COLO829 (cell line): Measurements from ENCODE around the gene CCDC74A.
A peak's percentile ranks its signal among the peaks of the same experiment; 100 is the strongest.
"Not testable (repeated sequence)": the region's sequence is repeated elsewhere in the genome, so short reads cannot be mapped to it uniquely, and the experiment has no call there.

ENCODE experiments used
- DNase-seq: peaks from one replicate; pipeline ENCODE4 v3.0.0; 2012; ENCODE audit warnings: low spot score

CCDC74A gene

GRCh38 chr2:131527131-131528001 is at the start of gene CCDC74A:
CCDC74A (plus strand) TSS chr2:131527888; CDS start chr2:131527971, 83 bp downstream.
- DNase-seq: not testable (repeated sequence)

- DNase-seq: not testable (repeated sequence)
These were observed 49.4 kb upstream of the CCDC74A start for GRCh38 chr2:131478074-131478849.

DNA sequence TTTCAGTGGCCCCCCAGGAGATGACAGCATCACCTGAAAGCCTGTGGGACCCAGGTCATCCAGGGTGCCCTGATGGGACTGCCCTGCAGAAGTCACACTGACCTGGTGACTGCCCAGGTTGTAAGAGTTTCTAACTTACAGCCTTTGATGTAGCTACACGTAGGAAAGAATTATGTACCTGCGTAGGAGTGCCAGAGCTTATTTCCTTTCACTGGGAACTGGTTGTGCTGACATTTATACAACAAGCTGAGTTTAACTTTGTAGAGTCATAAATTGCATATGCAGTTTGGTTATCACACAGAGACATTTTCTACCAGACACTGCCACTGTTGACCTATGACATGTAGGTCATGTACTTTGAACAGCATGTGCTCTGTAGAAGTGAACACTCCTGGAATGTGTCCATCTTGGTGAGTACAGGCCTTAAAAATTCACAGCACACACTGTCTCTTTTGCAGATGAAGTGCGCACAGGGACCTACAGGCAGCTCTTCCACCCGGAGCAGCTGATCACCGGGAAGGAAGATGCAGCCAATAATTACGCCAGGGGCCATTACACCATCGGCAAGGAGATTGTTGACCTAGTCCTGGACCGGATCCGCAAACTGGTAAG is 48.7 kb upstream of the CCDC74A start:
- DNase-seq: not testable (repeated sequence)

DNA sequence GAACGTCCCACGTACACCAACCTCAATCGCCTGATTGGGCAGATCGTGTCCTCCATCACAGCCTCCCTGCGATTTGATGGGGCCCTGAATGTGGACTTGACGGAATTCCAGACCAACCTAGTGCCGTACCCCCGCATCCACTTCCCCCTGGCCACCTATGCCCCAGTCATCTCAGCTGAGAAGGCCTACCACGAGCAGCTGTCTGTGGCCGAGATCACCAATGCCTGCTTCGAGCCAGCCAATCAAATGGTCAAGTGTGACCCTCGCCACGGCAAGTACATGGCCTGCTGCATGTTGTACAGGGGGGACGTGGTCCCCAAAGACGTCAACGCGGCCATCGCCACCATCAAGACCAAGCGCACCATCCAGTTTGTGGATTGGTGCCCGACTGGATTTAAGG is 47.3 kb upstream of the CCDC74A start:
- DNase-seq: not testable (repeated sequence)

DNA sequence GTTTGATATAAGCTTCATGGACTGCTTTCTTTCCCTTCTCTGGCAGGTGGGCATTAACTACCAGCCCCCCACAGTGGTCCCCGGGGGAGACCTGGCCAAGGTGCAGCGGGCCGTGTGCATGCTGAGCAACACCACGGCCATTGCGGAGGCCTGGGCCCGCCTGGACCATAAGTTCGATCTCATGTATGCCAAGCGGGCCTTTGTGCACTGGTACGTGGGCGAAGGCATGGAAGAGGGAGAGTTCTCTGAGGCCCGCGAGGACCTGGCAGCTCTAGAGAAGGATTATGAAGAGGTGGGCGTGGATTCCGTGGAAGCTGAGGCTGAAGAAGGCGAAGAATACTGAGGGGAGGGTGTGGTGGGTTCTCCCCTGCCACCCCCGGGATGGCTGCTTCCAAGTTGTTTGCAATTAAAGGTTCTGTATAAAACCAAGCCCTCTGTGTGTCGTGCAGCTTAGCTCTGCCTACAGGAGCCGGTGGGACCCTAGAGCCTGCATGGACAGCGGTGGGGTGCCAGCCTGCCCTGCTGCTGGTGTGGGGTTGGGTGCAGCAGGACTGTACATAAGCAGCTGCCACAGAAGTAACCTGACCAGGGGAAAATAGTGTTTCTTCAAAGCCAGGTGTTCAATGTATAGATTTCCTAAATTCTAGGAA is 45.1 kb upstream of the CCDC74A start:
- DNase-seq: not testable (repeated sequence)

DNA sequence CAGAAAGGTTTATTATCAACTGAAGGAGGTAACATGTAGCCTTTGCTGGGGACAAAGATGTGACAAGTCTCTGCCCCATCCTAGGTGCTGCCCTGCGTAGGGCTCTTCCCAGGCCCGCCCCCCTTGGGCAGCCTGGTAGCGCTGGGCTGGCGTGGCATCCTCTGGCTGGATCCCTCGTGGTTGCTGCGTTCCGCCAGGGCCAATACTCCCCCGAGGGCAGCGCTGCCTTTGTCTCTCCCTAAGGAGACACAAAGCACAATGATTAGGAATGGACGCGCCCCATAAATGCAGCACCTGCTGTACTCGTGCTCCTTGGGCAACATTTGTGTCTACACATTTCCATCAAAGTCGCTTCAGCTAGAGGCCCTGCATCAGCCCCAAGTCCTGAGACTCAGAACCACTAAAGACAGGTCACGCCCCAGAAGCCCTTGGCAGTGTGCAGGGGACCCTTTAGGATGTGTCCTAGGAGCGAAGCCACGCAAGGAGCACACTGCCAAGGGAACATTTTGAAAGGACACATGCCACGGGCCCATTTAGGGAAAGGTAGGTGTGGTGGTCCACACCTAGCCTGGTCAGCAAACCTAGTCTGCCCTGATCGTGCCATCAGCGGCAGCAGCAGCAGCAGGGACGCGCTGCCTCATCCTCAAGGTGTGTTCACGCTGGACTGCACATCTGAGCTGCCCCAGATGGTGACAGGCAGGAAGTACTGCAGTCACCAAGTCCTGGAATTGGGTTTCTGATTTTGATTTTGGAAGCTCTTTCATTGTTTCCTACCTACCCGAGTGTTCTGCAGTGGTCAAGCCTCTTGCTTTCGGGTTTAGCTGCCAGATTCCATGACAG is 43.5 kb upstream of the CCDC74A start:
- DNase-seq: not testable (repeated sequence)

DNA sequence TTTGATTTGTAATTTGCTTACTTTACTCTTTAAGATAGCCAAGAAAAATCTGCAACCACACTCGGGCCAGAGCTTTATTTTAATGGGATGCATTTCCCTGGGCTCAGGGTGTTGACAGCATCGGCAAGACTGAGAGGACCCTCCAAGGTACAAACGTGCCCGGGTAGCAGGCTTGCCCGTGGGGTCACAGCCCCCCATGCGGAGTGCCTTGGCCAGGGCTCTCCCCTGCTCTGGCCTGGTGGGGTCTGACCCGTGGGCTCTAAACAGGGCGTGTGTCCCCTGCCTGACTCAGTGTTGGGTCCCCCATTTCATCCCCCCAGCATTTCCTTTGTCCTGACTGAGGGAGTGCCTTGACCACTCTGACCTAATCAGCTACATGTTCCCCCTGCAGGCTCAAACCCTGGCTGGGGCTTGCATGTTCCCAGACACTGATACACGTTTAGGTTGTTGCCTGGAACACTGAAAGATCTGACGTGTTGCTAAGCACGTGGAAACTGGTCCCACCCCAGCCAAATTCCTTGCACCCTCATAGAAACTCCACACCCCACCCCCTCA is 42.7 kb upstream of the CCDC74A start:
- not testable (repeated sequence) for DNase-seq

GRCh38 chr2:131486201-131486902 is 41.3 kb upstream of the CCDC74A start:
- not testable (repeated sequence) for DNase-seq

DNA sequence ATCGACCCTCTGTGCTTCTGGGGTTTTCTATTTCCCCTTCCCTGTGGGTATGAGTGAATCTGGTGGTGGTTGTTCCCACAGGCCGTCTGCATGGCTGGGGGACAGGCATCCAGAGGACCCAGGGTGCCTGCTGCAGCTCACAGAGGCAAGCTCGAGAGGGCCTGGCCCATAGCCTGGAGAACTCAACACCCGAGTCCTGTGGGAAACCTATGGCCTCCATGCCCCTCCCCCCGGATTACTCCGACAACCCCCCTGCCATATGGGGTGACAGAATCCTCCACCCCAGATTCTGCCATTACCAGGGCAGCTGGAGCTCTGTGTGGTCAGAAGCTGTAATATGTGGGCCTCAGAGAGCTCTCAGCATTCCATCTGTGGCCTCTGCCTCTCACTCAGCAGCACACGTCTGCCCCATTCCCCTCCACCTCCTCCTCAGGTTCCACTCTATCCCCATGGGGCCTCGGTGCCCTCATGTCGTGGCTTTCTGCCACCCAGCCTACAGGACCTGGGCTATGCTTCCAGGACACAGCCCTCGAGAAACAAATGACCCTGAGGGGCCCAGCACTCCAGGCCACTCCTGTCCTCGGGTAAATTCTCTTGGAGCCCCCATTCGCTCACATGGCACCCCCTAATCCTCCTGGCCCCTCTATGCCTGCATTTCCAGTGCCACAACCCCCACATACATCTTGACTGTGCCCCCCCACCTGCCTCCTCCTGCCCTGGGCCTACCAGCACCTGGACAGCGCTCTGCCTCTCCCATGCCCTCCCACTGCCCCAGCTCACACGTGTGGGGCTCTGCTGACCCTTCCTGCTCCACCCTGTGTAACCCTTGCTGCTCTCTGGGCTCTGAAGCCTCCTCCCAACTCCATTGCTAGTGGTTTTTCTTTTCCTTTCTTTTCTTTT is 39.1 kb upstream of the CCDC74A start:
- DNase-seq: no peak

GRCh38 chr2:131490616-131491468 is 36.8 kb upstream of the CCDC74A start:
- DNase-seq: not testable (repeated sequence)

- DNase-seq: not testable (repeated sequence)
These were observed 36.2 kb upstream of the CCDC74A start for GRCh38 chr2:131491469-131491836.

DNA sequence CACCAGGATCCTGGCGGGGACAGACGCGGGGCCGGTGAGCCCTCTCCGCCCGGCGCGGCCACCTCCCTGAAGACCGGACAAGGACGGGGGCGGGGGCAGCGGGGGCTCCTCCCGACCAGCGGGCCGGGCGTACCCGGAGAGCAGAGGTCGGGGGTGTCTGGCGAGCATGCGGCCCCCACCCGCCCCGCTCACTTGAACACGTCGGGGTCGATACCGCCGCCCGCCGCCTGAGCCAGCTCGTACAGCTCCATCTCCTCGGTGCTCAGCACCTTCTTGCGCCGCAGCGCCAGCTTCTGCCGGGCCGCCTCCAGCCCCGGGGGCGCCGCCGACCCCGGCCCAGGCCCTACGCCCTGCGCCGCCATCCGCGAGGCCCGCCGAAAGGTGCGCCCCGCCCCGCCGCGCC is 35.7 kb upstream of the CCDC74A start, which contains the start of gene MZT2A:
Gene MZT2A (minus strand): TSS at position 383 of the 403 bp plus-strand sequence. CDS start 21 bp downstream, at position 362.
- DNase-seq: not testable (repeated sequence)

GRCh38 chr2:131492418-131493198 is 35.1 kb upstream of the CCDC74A start:
- peak; percentile 98 for DNase-seq

DNA sequence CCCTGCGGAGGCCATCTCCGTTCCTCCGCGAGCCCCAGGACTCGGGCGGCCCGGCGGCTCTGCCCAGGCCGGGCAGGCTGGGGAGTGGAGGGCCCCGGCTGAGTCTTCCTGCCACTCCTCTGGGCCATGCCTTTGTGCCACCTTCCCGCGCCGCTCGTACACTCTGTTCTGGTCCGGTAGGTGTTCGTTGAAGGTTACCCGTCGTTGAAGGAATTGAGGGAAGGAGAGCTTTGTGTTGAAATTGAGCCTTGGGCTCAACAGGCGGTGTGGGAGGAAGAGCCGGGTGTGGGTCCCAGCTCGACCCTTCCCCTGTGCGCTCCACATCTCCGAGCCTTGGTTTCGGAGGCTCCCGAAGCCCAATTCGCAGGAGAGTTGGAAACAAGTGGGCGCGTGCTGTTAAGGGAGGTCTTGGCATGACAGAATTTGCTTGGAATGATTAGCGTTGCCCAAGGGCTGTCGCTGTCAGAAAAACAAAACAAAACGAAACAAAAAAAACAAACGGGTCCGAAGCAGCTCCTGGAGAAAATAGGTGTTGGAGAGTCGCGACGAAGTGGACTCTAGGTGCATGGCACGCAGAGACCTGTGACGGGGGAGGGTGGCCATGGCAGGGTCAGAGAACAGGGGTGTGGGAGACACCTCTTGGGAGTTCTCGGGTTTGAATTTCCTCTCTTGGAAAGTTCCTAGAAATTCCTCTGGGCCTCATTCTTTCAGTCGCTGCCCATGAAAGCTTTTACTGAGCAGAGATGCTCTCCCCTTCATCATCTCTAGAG is 34.3 kb upstream of the CCDC74A start:
- no peak for DNase-seq

GRCh38 chr2:131495506-131495905 is 32.2 kb upstream of the CCDC74A start:
- not testable (repeated sequence) for DNase-seq

- DNase-seq: not testable (repeated sequence)
These were observed 29.2 kb upstream of the CCDC74A start for GRCh38 chr2:131498321-131498973.
